SU-DHL-6 (cell line): Measurements from ENCODE around the gene TBPL2.

ENCODE experiments used
- H2AFZ ChIP-seq: fragments of 200-600 bp; sonication (generic); 2 replicates; pipeline ENCODE4 v1.6.1; 2014; ENCODE audit warnings: low read depth, mild to moderate bottlenecking, moderate library complexity, mixed read lengths, antibody characterized with exemption, low read length; ENCODE audit not compliant: severe bottlenecking
- H3F3A ChIP-seq: fragments of 200-600 bp; shearing (Covaris generic); 2 replicates; pipeline ENCODE4 v1.6.0; 2016; ENCODE audit warnings: antibody characterized with exemption, mild to moderate bottlenecking; ENCODE audit not compliant: insufficient read depth
- H3K27ac ChIP-seq: fragments of 200-600 bp; sonication (generic); 2 replicates; pipeline ENCODE4 v1.5.1; 2016; ENCODE audit warnings: low read depth, mild to moderate bottlenecking, low read length, moderate library complexity, mixed read lengths
- H3K27me3 ChIP-seq: fragments of 200-600 bp; sonication (generic), shearing (Covaris generic); 2 replicates; pipeline ENCODE4 v1.6.0; 2014; ENCODE audit warnings: mild to moderate bottlenecking, low read length
- H3K36me3 ChIP-seq: fragments of 200-600 bp; sonication (generic); 2 replicates; pipeline ENCODE4 v1.6.1; 2014; ENCODE audit warnings: mild to moderate bottlenecking, low read length, mixed read lengths
- H3K4me2 ChIP-seq: fragments of 300-600, 200-600 bp; shearing (Covaris generic), sonication (generic); 2 replicates; pipeline ENCODE4 v1.6.0; 2014; ENCODE audit warnings: low read length, low read depth, mild to moderate bottlenecking; ENCODE audit not compliant: poor library complexity, severe bottlenecking
- H3K4me3 ChIP-seq: fragments of 200-600 bp; sonication (generic); 2 replicates; pipeline ENCODE4 v1.5.1; 2014; ENCODE audit warnings: antibody characterized with exemption, low read length, mild to moderate bottlenecking, mixed read lengths; ENCODE audit not compliant: insufficient read depth, poor library complexity, severe bottlenecking
- H3K79me2 ChIP-seq: fragments of 200-600 bp; sonication (generic); 2 replicates; pipeline ENCODE4 v1.6.1; 2014; ENCODE audit warnings: mild to moderate bottlenecking, low read length, moderate library complexity; ENCODE audit not compliant: insufficient read depth
- H3K9ac ChIP-seq: fragments of 200-600 bp; sonication (generic); 2 replicates; pipeline ENCODE4 v1.7.0; 2014; ENCODE audit warnings: mild to moderate bottlenecking, low read length
- H3K9me2 ChIP-seq: fragments of 200-600 bp; sonication (generic); replicated peaks from 2 replicates; pipeline ENCODE4 v1.6.1; 2014; ENCODE audit warnings: low read length; ENCODE audit not compliant: insufficient read depth
- H3K9me3 ChIP-seq: fragments of 200-600 bp; sonication (generic); 2 replicates; pipeline ENCODE4 v1.6.1; 2014; ENCODE audit warnings: low read length, mixed read lengths; ENCODE audit not compliant: insufficient read depth
- H4K20me1 ChIP-seq: fragments of 200-600 bp; sonication (generic); 2 replicates; pipeline ENCODE4 v1.6.1; 2014; ENCODE audit warnings: low read depth, mild to moderate bottlenecking, antibody characterized with exemption, low read length, moderate library complexity, mixed read lengths
- CTCF ChIP-seq: fragments of 200-600 bp; sonication (generic); IDR thresholded peaks from one replicate; pipeline ENCODE4 v1.5.1; 2017; ENCODE audit warnings: antibody characterized with exemption, mild to moderate bottlenecking, low read length, moderate library complexity; ENCODE audit not compliant: insufficient read depth, poor library complexity, severe bottlenecking
- EZH2phosphoT487 ChIP-seq: fragments of 200-600 bp; sonication (generic), shearing (Covaris generic); conservative IDR thresholded peaks from 2 replicates; pipeline ENCODE4 v1.6.1; 2018; ENCODE audit warnings: mild to moderate bottlenecking, antibody characterized with exemption, low read length, moderate library complexity, mixed read lengths

The TBPL2 gene

GRCh38 chr14:55377236-55377635 lies 63.2 kb downstream of the TBPL2 start:
- TF ChIP-seq CTCF (no peak), EZH2phosphoT487 (no peak)
- H3K27ac ChIP-seq: no peak overlapping the region
- H3K9ac ChIP-seq: no peak overlapping the region
- no peaks in the 10 kb centered on the region for H3K79me2 ChIP-seq
- no peaks in the 10 kb centered on the region for H3K36me3 ChIP-seq
- H3K4me3 ChIP-seq: no peak overlapping the region
- no peaks in the 10 kb centered on the region for H3K9me2 ChIP-seq
- no peak overlapping the region for H2AFZ ChIP-seq
- H3K4me2 ChIP-seq: no peak overlapping the region
- H3K9me3 ChIP-seq: no peaks in the 10 kb centered on the region
- H3F3A ChIP-seq: no peaks in the 10 kb centered on the region
- no peaks in the 10 kb centered on the region for H4K20me1 ChIP-seq
- no peaks in the 10 kb centered on the region for H3K27me3 ChIP-seq

- Histone ChIP-seq H3K79me2 (no peaks in the 10 kb centered on the region), H3K27ac (no peak overlapping the region), H3K9me2 (no peaks in the 10 kb centered on the region), H3K9ac (no peak overlapping the region), H3K36me3 (no peaks in the 10 kb centered on the region), H3K9me3 (no peaks in the 10 kb centered on the region), H3K4me3 (no peak overlapping the region), H3K4me2 (no peak overlapping the region), H3F3A (no peaks in the 10 kb centered on the region), H3K27me3 (no peaks in the 10 kb centered on the region), H2AFZ (no peak overlapping the region), H4K20me1 (no peaks in the 10 kb centered on the region)
- TF ChIP-seq EZH2phosphoT487 (no peak), CTCF (no peak)
These were observed 65.6 kb downstream of the TBPL2 start for GRCh38 chr14:55374771-55375170.

GRCh38 chr14:55373784-55374705 lies 66.4 kb downstream of the TBPL2 start:
- H3K79me2 ChIP-seq: no peaks in the 10 kb centered on the region
- no peak overlapping the region for H2AFZ ChIP-seq
- no peaks in the 10 kb centered on the region for H3K27me3 ChIP-seq
- TF ChIP-seq EZH2phosphoT487 (no peak), CTCF (no peak)
- H3K9me2 ChIP-seq: no peaks in the 10 kb centered on the region
- H3K9me3 ChIP-seq: no peaks in the 10 kb centered on the region
- H3K4me3 ChIP-seq: no peak overlapping the region
- no peaks in the 10 kb centered on the region for H3F3A ChIP-seq
- H3K27ac ChIP-seq: no peak overlapping the region
- H3K36me3 ChIP-seq: no peaks in the 10 kb centered on the region
- no peaks in the 10 kb centered on the region for H4K20me1 ChIP-seq
- no peak overlapping the region for H3K9ac ChIP-seq
- no peak overlapping the region for H3K4me2 ChIP-seq
